ENCODE results near the gene CDK17. TPM values are rescaled to one million over a fixed set of nuclear protein-coding genes. Genes with fewer than 3 reads are reported as not detected.
"Not testable (repeated sequence)": the region's sequence is repeated elsewhere in the genome, so short reads cannot be mapped to it uniquely, and the experiment has no call there.

CDK17 gene
- total RNA-seq, 1 experiment from 2014 or later, result 21.4 TPM

GRCh38 chr12:96315741-96316481, 84.3 kb downstream of the CDK17 start:
- H3K9me2 ChIP-seq (ENCODE audit: insufficient read depth); H3K36me3 ChIP-seq (ENCODE audit: control insufficient read depth in 1 of 2, insufficient read depth in 2 of 2, low read length in 2 of 2); H3K9me3 ChIP-seq (ENCODE audit: control insufficient read depth in 1 of 2, insufficient read depth in 1 of 2, low read depth in 1 of 2, low read length in 2 of 2); H3K27me3 ChIP-seq (ENCODE audit: insufficient read depth, low read length); H3K4me1 ChIP-seq (ENCODE audit: control insufficient read depth in 1 of 2, insufficient read depth in 2 of 2, low read length in 2 of 2); H4K20me1 ChIP-seq (ENCODE audit: insufficient read depth); intact Hi-C loops (cut with micrococcal nuclease); POLR2A ChIA-PET; RAD21 ChIA-PET (ENCODE audit: low non-redundant PET in 1 of 2, low total read pairs in 2 of 2, uncharacterized antibody in 2 of 2, unreplicated experiment in 2 of 2); CTCF ChIA-PET: not testable (repeated sequence)
- H3K27ac ChIP-seq (ENCODE audit: low read depth, low read length), result peak overlapping the region; percentile 55
- TF ChIP-seq EGR1 (IDR thresholded peaks at IDR 0.05; ENCODE audit: low read depth) (0 out of 2 replicates have a peak, but pooled peaks have one; percentile 16), YY1 (IDR thresholded peaks at IDR 0.05; ENCODE audit: extremely low read depth, insufficient replicate concordance, low read depth, low read length) (peak; percentile 56)
- peak overlapping the region; percentile 82 for H3K4me2 ChIP-seq (ENCODE audit: low read length)
- ATAC-seq (peak; percentile 64), DNase-seq (ENCODE audit: low read depth, low spot score) (peak; percentile 10)
- BruUV-seq (replicated peaks), result TSS peak; percentile 69
- peaks cover 19% of the 10 kb centered on the region for H3K79me2 ChIP-seq (ENCODE audit: insufficient read depth, low read length)
- peak overlapping the region; percentile 56 for H3K9ac ChIP-seq (ENCODE audit: low read length)
- peak overlapping the region; percentile 51 to 54 for H3K4me3 ChIP-seq (replicated peaks in 1 of 2; ENCODE audit: low read depth in 1 of 2, low read length in 2 of 2)
- peak overlapping the region; percentile 52 for H2AFZ ChIP-seq (ENCODE audit: low read depth, low read length, poor library complexity, severe bottlenecking)

- DNase-seq (ENCODE audit: low read depth, low spot score) (no peak), ATAC-seq (no peak)
- H4K20me1 ChIP-seq (ENCODE audit: insufficient read depth), result no peaks in the 10 kb centered on the region
- H3K9me3 ChIP-seq (ENCODE audit: control insufficient read depth in 1 of 2, insufficient read depth in 1 of 2, low read depth in 1 of 2, low read length in 2 of 2), result no peaks in the 10 kb centered on the region
- POLR2A ChIA-PET, result no interaction called here
- H3K27me3 ChIP-seq (ENCODE audit: insufficient read depth, low read length), result no peaks in the 10 kb centered on the region
- intact Hi-C loops (cut with micrococcal nuclease), result no loop called here
- H3K36me3 ChIP-seq (ENCODE audit: control insufficient read depth in 1 of 2, insufficient read depth in 2 of 2, low read length in 2 of 2), result no peaks in the 10 kb centered on the region; a peak in 1 of 4 replicates
- no peak overlapping the region for H3K9ac ChIP-seq (ENCODE audit: low read length)
- RAD21 ChIA-PET (ENCODE audit: low non-redundant PET in 1 of 2, low total read pairs in 2 of 2, uncharacterized antibody in 2 of 2, unreplicated experiment in 2 of 2), result no interaction called here
- CTCF ChIA-PET, result no interaction called here
- no peak overlapping the region for H3K4me3 ChIP-seq (replicated peaks in 1 of 2; ENCODE audit: low read depth in 1 of 2, low read length in 2 of 2)
- H3K9me2 ChIP-seq (ENCODE audit: insufficient read depth), result no peaks in the 10 kb centered on the region
- no peak overlapping the region for H3K27ac ChIP-seq (ENCODE audit: low read depth, low read length)
- TF ChIP-seq ELF1 (IDR thresholded peaks at IDR 0.05; ENCODE audit: borderline replicate concordance, low read depth) (no peak), CTCF (IDR thresholded peaks at IDR 0.05 in 2 of 3, conservative IDR thresholded peaks at IDR 0.05 in 1 of 3; ENCODE audit: borderline replicate concordance in 1 of 3, insufficient read depth in 1 of 3, low read depth in 2 of 3, low read length in 2 of 3) (no peak)
- H3K4me1 ChIP-seq (ENCODE audit: control insufficient read depth in 1 of 2, insufficient read depth in 2 of 2, low read length in 2 of 2), result peaks cover 7% of the 10 kb centered on the region in 2 experiments; a peak in 3 of 4 replicates
- no peak overlapping the region for H2AFZ ChIP-seq (ENCODE audit: low read depth, low read length, poor library complexity, severe bottlenecking)
- no TSS peak for BruUV-seq (replicated peaks)
- H3K4me2 ChIP-seq (ENCODE audit: low read length), result no peak overlapping the region
- H3K79me2 ChIP-seq (ENCODE audit: insufficient read depth, low read length), result peaks cover 19% of the 10 kb centered on the region
These were observed 85.5 kb downstream of the CDK17 start for GRCh38 chr12:96314723-96315122.

Data from HCT116 (cell line).